GM20000 (cell line): Measurements from ENCODE around the gene RICTOR.

Experiments used
- DNase-seq: peaks from one replicate; pipeline ENCODE4 v3.0.0; 2012; ENCODE audit warnings: low spot score
- CTCF ChIP-seq: IDR thresholded peaks from 2 replicates; pipeline ENCODE4 v1.5.1; 2012; ENCODE audit warnings: mild to moderate bottlenecking, control low read depth; ENCODE audit errors: extremely low read depth, missing control alignments

RICTOR gene

GRCh38 chr5:39076757-39077728 lies 2.8 kb upstream of the RICTOR start:
- no peak for TF ChIP-seq CTCF
- DNase-seq, result peak; percentile 56

GRCh38 chr5:39076101-39076756 lies 2.0 kb upstream of the RICTOR start:
- TF ChIP-seq CTCF, result no peak
- DNase-seq, result no peak

- DNase-seq, result no peak
- no peak for TF ChIP-seq CTCF
Observed at GRCh38 chr5:39073767-39074016, 507 bp downstream of the RICTOR start.

GRCh38 chr5:39072925-39073766 lies 1.1 kb downstream of the RICTOR start:
- TF ChIP-seq CTCF, result no peak
- peak; percentile 75 for DNase-seq

- DNase-seq, result no peak
- no peak for TF ChIP-seq CTCF
Observed at GRCh38 chr5:39068099-39068498, 6.1 kb downstream of the RICTOR start.

GRCh38 chr5:39064450-39064849 lies 9.7 kb downstream of the RICTOR start:
- no peak for DNase-seq
- TF ChIP-seq CTCF, result no peak

- DNase-seq, result no peak
- no peak for TF ChIP-seq CTCF
Observed at GRCh38 chr5:39063037-39063436, 11.2 kb downstream of the RICTOR start.
